Esophagus squamous epithelium (tissue), 5 donors: ENCODE measurements around the gene SIGLEC1. TPM values are rescaled to one million over a fixed set of nuclear protein-coding genes. Genes with fewer than 3 reads are reported as not detected.

Source experiments
- DNase-seq: peaks from one replicate; lab custom pipeline; 2025; lab: John Stamatoyannopoulos, UW
- H3K27ac ChIP-seq, 4 donors: fragments of 200-600 bp; sonication (generic); one replicate each; pipeline ENCODE4 v1.5.1; 2016 to 2019; ENCODE audit warnings: mild to moderate bottlenecking in 1 of 4
- H3K27me3 ChIP-seq, 4 donors: fragments of 200-600 bp; sonication (generic); 1 replicate in 3 of 4; 2 replicates in 1 of 4; pipeline versions ENCODE4 v1.5.1 to v1.6.0; 2017 to 2021; ENCODE audit warnings: antibody characterized with exemption in 1 of 4
- H3K36me3 ChIP-seq, 3 donors: fragments of 200-600 bp; sonication (generic); one replicate each; pipeline ENCODE4 v1.5.1; 2016 to 2019
- H3K4me1 ChIP-seq, 3 donors: fragments of 200-600 bp; sonication (generic); one replicate each; pipeline ENCODE4 v1.5.1; 2017 to 2019
- H3K4me3 ChIP-seq, 4 donors: fragments of 200-600 bp; sonication (generic); 1 replicate in 3 of 4; 2 replicates in 1 of 4; pipeline ENCODE4 v1.5.1; 2016 to 2019; ENCODE audit warnings: mild to moderate bottlenecking in 2 of 4, moderate library complexity in 1 of 4
- H3K9me3 ChIP-seq, 3 donors: fragments of 200-600 bp; sonication (generic); one replicate each; pipeline ENCODE4 v1.5.1; 2016 to 2019
- CTCF ChIP-seq, 6 experiments: fragments of 450-650 bp in 4 of 6; fragments of 200-600 bp in 2 of 6; sonication (generic) in 2 of 6; IDR thresholded peaks; one replicate each; pipeline ENCODE4 v1.5.1; 2016 to 2019; ENCODE audit warnings: antibody characterized with exemption in 6 of 6, mild to moderate bottlenecking in 4 of 6, moderate library complexity in 4 of 6
- POLR2A ChIP-seq, 4 donors: fragments of 450-650 bp; IDR thresholded peaks; one replicate each; pipeline ENCODE4 v1.6.1; 2017; ENCODE audit warnings: antibody characterized with exemption in 4 of 4, mild to moderate bottlenecking in 4 of 4, moderate library complexity in 3 of 4
- WGBS, 2 donors: methylation state at CpG; one replicate each; pipeline ENCODE4 v1.1.5; 2018; 5-methylcytosine and 5-hydroxymethylcytosine counted together
- intact Hi-C: fragments of 100-400 bp; cut with DNase I; formaldehyde crosslinking; loops from one replicate; pipeline ENCODE4 v1.15.0; 2022
- total RNA-seq, 4 donors: library from RNA; depleted of rRNA; stranded (reverse); fragments of >200 nt; gene quantifications; one replicate each; pipeline ENCODE4 v1.1.0, GENCODE V29; 2016
- donor health status: DM: yes; HTN: yes; CAD: no.

SIGLEC1 gene
- total RNA-seq, 4 donors from 2014 or later = 0.11 to 6.9 (median 1.8) TPM

- no peak for DNase-seq
- Histone ChIP-seq H3K27ac (no peak overlapping the region), H3K9me3 (no peaks in the 10 kb centered on the region), H3K36me3 (no peaks in the 10 kb centered on the region), H3K4me3 (no peak overlapping the region), H3K27me3 (no peaks in the 10 kb centered on the region), H3K4me1 (peaks cover 0 to 15% (median 5%) of the 10 kb centered on the region in 3 donors)
- WGBS, 2 donors = 40 to 80% methylated on average over 1 to 7 of the region's 10 CpGs
- intact Hi-C loops = no loop called here
- TF ChIP-seq POLR2A (IDR thresholded peaks at IDR 0.05) = no peak
- no peak for TF ChIP-seq CTCF (IDR thresholded peaks at IDR 0.05)
These were observed 5.5 kb downstream of the SIGLEC1 start for GRCh38 chr20:3706774-3707507.

- WGBS, 2 donors = 82 to 84% methylated on average over 5 to 9 of the region's 31 CpGs
- TF ChIP-seq CTCF (IDR thresholded peaks at IDR 0.05) (no peak), POLR2A (IDR thresholded peaks at IDR 0.05) (no peak)
- intact Hi-C loops = no loop called here
- no peak overlapping the region for H3K27ac ChIP-seq
- no peak overlapping the region for H3K4me3 ChIP-seq
- no peak for DNase-seq
- no peaks in the 10 kb centered on the region for H3K27me3 ChIP-seq
- no peaks in the 10 kb centered on the region for H3K9me3 ChIP-seq
- peaks cover 0 to 12% (median 5%) of the 10 kb centered on the region in 3 donors for H3K4me1 ChIP-seq
- H3K36me3 ChIP-seq = no peaks in the 10 kb centered on the region
These were observed 6.2 kb downstream of the SIGLEC1 start for GRCh38 chr20:3705970-3706739.

GRCh38 chr20:3705491-3705969, 6.9 kb downstream of the SIGLEC1 start:
- no peaks in the 10 kb centered on the region for H3K27me3 ChIP-seq
- no peaks in the 10 kb centered on the region for H3K9me3 ChIP-seq
- WGBS, 2 donors = 90% methylated on average over 2 of the region's 14 CpGs; no CpG with 5 or more reads in 1 of the 2 donors
- H3K27ac ChIP-seq = no peak overlapping the region
- no peak for DNase-seq
- peaks cover 0 to 6% (median 2%) of the 10 kb centered on the region in 3 donors for H3K4me1 ChIP-seq
- no peaks in the 10 kb centered on the region for H3K36me3 ChIP-seq
- no peak for TF ChIP-seq CTCF (IDR thresholded peaks at IDR 0.05)
- no peak for TF ChIP-seq POLR2A (IDR thresholded peaks at IDR 0.05)
- intact Hi-C loops = no loop called here
- H3K4me3 ChIP-seq = no peak overlapping the region

- no peaks in the 10 kb centered on the region for H3K36me3 ChIP-seq
- H3K9me3 ChIP-seq = no peaks in the 10 kb centered on the region
- H3K27me3 ChIP-seq = no peaks in the 10 kb centered on the region
- 69% methylated on average over 5 of the region's 5 CpGs; no CpG with 5 or more reads in 1 of the 2 donors for WGBS, 2 donors
- TF ChIP-seq POLR2A (IDR thresholded peaks at IDR 0.05) (no peak), CTCF (IDR thresholded peaks at IDR 0.05) (no peak)
- no peaks in the 10 kb centered on the region for H3K4me1 ChIP-seq
- no peak overlapping the region for H3K27ac ChIP-seq
- intact Hi-C loops = no loop called here
- no peak for DNase-seq
- no peak overlapping the region for H3K4me3 ChIP-seq
These were observed 8.3 kb downstream of the SIGLEC1 start for GRCh38 chr20:3704087-3704486.
